ENCODE measurements around the gene ATF4. TPM values are rescaled to one million over a fixed set of nuclear protein-coding genes. Genes with fewer than 3 reads are reported as not detected.

Gene ATF4
- total RNA-seq, 1 donor from 2014 or later, result 315 TPM

DNA sequence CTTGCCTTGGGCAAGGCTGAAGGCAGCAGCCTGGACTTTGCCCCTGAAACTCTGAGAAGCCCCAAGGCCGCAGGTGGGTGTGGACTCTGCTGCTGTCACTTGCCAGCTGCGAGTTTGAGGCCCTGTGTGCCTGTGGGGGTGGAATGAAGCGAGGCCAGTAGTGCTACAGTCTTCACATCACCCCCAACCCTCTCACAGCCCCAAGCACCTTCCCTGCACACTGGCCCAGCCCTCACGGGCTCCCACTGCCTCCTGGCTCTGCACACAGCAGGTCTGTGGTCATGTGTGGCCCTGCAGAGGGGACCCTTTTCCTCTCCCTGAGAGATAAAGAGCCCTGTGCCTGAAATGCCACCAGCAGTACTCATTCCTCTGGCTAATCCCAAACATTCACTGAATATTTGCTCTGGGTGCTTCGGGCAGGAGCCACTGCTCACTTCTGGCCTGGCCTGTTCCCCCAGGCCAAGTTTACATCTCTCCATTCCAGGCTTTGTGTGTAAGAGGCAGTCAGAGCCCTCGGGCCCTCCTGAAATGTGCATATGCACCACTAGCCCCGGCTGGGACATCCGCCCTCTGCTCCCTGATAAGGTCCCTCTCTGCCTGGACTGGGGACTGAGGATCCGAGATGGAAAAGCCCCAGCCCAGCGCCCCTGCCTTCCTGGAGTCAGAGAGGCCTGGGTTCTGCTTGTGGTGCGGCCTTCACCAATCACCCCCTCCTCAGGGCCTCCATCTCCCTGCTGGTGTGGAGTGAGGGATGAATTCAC is 45.8 kb upstream of the ATF4 start:
- TF ChIP-seq CTCF (conservative IDR thresholded peaks at IDR 0.05), result no peak
- H3K9me3 Mint-ChIP-seq, result no peaks in the 10 kb centered on the region
- peak overlapping the region; percentile 100 for H3K27ac Mint-ChIP-seq
- H3K4me1 Mint-ChIP-seq (ENCODE audit: unreplicated experiment), result peaks cover 45% of the 10 kb centered on the region
- no peaks in the 10 kb centered on the region for H3K27me3 Mint-ChIP-seq
- no peaks in the 10 kb centered on the region for H3K36me3 Mint-ChIP-seq
- H3K4me3 Mint-ChIP-seq, result peak overlapping the region; percentile 49
- no peak for DNase-seq (ENCODE audit: extremely low spot score, unreplicated experiment)

DNA sequence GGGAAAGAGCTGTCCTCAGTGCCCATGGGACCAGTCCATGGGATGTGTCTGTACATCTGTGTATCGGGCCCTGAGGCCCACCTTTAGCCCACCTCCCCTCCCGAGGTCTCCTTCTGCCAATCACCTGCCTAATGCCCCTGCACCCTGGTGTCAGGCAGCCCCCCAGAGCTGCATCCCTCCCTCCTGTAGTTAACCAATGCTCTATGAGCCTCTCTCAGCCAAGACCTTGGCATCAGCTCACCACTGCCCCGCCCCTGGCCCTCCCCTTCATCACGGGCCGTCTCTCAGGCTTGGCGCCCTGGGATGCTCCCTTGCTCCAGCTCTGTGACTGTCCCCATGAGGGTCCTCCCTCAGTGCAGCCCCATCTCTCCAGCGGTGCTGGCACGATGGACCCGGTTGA is 45.0 kb upstream of the ATF4 start:
- Mint-ChIP-seq H3K4me1 (ENCODE audit: unreplicated experiment) (peaks cover 39% of the 10 kb centered on the region), H3K27me3 (no peaks in the 10 kb centered on the region), H3K36me3 (no peaks in the 10 kb centered on the region), H3K9me3 (no peaks in the 10 kb centered on the region), H3K4me3 (no peak overlapping the region), H3K27ac (peak overlapping the region; percentile 34)
- no peak for DNase-seq (ENCODE audit: extremely low spot score, unreplicated experiment)
- TF ChIP-seq CTCF (conservative IDR thresholded peaks at IDR 0.05), result no peak

GRCh38 chr22:39475902-39476301 is 44.5 kb upstream of the ATF4 start:
- no peak for DNase-seq (ENCODE audit: extremely low spot score, unreplicated experiment)
- Mint-ChIP-seq H3K27ac (peak overlapping the region; percentile 34), H3K4me3 (peak overlapping the region; percentile 47), H3K9me3 (no peaks in the 10 kb centered on the region), H3K4me1 (ENCODE audit: unreplicated experiment) (peaks cover 35% of the 10 kb centered on the region), H3K27me3 (no peaks in the 10 kb centered on the region), H3K36me3 (no peaks in the 10 kb centered on the region)
- no peak for TF ChIP-seq CTCF (conservative IDR thresholded peaks at IDR 0.05)

GRCh38 chr22:39476664-39477063 is 43.7 kb upstream of the ATF4 start:
- H3K27me3 Mint-ChIP-seq, result no peaks in the 10 kb centered on the region
- peak overlapping the region; percentile 18 for H3K27ac Mint-ChIP-seq
- H3K36me3 Mint-ChIP-seq, result no peaks in the 10 kb centered on the region

DNA sequence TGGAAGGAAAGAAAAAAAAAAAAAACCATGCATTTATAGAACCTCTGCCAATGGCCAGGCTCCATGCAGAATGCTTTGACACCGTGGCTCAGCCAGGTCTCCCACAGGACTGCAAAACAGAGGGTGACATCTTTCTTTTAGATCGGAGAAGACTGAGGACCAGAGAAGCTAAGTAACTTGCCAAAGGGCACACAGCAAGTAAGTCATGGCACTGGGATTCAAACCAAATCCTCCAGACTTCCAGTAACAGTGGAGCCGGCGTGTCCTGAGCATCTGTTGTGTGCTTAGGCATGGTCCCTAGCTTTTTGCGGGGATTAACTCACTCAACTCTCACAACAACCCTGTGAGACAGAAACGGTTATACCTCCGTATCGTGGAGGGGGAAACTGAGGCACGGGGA is 42.8 kb upstream of the ATF4 start:
- DNase-seq (ENCODE audit: extremely low spot score, unreplicated experiment), result no peak
- H3K9me3 Mint-ChIP-seq, result no peaks in the 10 kb centered on the region
- no peak for TF ChIP-seq CTCF (conservative IDR thresholded peaks at IDR 0.05)

More at GRCh38 chr22:39476664-39477063, 43.7 kb upstream of the ATF4 start:
- DNase-seq (ENCODE audit: extremely low spot score, unreplicated experiment), result no peak
- Mint-ChIP-seq H3K9me3 (no peaks in the 10 kb centered on the region), H3K4me1 (ENCODE audit: unreplicated experiment) (peaks cover 29% of the 10 kb centered on the region), H3K4me3 (no peak overlapping the region)
- no peak for TF ChIP-seq CTCF (conservative IDR thresholded peaks at IDR 0.05)

More for the DNA sequence above, 42.8 kb upstream of the ATF4 start:
- Mint-ChIP-seq H3K4me1 (ENCODE audit: unreplicated experiment) (peaks cover 21% of the 10 kb centered on the region), H3K4me3 (no peak overlapping the region), H3K27me3 (no peaks in the 10 kb centered on the region), H3K27ac (no peak overlapping the region), H3K36me3 (no peaks in the 10 kb centered on the region)
